GM19239 (cell line): Measurements from ENCODE around the gene P4HA1.
A peak's percentile ranks its signal among the peaks of the same experiment; 100 is the strongest.
"Not testable (repeated sequence)": the region's sequence is repeated elsewhere in the genome, so short reads cannot be mapped to it uniquely, and the experiment has no call there.

Experiments used
- DNase-seq: peaks from one replicate; pipeline ENCODE4 v3.0.0; 2011; ENCODE audit warnings: low spot score; ENCODE audit not compliant: insufficient read length
- FAIRE-seq: peaks from 2 replicates; lab custom pipeline; 2011; peaks lifted over from hg19 to GRCh38; lab: Jason Lieb, UNC

Gene P4HA1

DNA sequence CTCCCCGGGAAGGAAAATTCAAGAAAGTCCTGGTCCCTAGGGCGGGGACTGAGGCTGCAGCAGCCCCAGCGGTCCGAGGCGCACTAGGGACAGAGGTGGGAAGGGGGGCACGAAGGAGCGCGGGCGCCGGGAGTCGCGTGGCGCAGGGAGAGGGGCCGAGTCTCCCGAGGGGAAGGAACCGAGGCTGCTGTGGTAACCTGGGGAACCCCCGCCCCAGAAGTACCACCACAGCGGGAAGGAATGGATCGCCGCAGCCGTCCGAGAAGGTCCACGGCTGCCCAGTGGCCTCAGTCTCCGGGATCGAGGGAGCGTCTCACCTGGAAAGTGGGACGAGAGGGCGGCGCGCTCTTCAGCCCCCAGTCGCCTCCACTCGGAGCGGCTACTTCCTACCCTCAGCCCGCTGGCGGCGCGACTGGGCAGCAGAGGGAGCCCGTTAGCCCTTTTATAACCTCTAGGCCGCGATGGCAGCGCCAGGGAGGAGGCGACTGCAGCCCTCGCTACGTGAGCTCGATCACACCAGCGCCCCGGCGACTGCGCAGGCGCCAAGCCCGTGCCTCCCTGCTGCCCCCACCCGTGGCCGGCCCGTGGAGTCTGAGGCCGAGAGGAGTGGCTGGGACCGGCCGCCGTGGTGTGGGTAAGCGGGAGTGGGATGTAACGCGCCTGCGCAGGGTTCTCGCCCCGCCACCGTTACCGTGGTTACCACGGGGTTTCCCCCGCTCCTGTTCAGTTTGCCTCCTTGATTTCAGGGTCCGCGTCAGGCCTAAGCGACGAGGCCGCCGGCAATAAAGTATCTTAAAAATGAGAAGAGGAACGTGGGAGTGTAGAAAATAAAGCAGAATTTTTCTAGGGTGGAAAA, at the start of gene P4HA1:
P4HA1 (minus strand) TSS at position 418 of the 856 bp plus-strand sequence. CDS start 21,983 bp downstream, outside the sequence.
- FAIRE-seq = peak; percentile 98
- peak; percentile 80 for DNase-seq

GRCh38 chr10:73141603-73142002, 44.9 kb upstream of the P4HA1 start:
- DNase-seq (no peak), FAIRE-seq (no peak)

DNA sequence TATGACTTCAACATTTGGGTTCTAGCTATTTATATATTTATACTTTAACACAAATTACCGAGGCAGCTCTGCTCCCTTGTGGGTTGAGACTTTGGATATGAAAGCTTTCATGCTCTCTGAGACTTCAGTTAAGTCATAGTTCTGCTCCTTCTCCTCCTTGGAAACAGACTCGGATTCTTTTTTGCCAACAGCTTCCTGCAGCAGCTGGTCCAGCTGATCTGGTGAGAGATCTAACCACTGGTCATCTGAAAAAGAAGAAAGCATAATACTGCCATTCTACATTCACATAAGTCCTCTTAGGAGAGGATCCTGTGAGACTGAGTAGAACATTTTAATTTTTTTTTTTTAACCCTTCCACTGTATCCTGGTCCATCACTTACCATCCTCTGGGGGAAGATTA, 42.6 kb upstream of the P4HA1 start:
- no peak for DNase-seq
- FAIRE-seq = no peak

DNA sequence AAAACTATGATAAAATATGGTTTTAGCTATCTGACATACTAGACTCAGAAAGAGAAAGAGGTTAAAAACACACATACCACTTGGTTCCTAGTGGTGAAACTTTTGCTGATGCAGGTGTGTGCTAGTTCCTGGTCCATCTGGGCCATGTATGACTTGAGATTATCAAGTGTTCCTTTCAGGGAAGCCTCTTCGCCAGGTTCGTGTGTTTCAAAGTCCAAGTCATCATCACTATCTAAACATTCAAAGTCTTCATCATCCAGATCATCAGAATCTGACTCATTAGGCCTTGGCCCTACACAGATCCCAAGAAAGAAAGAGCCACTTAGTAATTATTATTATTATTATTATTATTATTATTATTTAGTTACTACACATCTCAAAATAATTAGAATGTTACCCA, 40.0 kb upstream of the P4HA1 start:
- DNase-seq (no peak), FAIRE-seq (peak; percentile 8)

DNA sequence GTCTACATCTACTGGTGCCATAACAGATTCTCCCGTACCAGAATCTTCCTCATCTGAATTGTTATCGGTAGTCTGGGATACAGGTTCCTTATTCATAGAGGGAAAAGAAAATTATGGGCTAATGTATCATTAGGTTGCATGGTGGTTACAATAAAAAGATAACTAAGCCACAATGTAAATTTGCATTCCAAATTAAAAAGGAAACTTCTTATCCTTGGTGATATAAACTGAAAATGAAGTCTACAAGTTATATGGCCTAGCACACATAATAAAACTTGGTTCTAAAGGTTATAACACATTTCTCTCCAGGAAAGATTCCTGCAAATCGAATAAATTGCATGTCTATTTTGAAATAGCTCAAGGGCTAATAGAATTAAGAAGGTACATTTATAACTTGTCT, 38.1 kb upstream of the P4HA1 start:
- FAIRE-seq (no peak), DNase-seq (no peak)

DNA sequence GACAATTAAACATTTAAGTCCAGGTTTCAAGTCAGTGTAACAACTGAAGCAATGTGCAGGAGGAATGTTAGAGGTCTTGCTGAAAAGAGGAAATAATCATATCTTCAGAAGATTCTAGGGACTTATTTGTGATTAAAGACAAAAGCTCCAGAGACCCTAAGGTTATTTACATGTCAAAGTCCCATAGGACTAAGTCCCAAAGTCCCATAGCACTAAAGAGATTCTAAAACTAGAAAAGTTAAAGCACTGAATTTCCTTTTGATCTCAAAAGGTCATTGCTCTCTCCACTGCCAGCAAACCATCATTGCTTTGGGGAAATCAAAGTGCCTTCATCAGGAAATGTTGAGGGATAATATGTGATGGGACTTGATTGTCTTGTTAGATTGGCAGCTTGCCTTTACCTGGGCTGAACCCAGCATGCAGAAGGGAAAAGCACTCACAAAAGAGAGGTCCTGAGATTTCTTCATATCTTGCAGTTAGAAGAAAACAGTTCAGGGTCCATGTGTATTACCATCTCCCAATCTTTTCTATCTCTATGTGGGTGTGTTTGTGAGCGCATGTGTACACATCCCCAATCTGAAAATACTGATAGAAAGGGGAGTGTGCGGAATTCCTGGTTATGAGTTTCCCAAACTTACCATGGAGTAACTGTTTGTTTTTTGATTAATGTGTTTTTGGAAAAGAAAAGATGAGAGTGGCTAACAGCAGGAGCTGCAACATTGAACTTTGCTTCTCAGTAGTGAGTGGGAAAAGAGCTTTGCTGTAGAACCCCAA, 35.4 kb upstream of the P4HA1 start:
- no peak for DNase-seq
- FAIRE-seq = no peak

GRCh38 chr10:73131301-73131700, 34.6 kb upstream of the P4HA1 start:
- FAIRE-seq (no peak), DNase-seq (no peak)

DNA sequence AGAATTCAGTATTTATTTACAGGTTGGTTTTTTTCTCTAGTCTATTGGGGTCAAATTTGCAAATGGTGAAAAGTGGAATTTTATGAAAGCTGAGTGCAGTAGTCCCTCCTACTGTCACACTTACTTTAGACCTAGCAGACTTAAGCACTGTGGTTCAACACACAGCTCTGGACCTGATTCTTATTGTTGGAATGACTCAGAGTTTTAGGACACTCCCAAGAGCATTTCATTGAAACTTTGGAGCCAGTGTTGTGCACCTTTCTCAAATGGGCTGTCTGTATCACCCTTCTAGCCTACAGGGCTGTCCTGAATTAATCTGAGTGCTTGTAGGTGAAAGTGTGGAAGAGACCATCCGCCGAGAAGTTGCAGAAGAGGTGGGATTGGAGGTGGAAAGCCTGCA, 29.7 kb upstream of the P4HA1 start:
- no peak for FAIRE-seq
- no peak for DNase-seq

- DNase-seq (no peak), FAIRE-seq (no peak)
Observed at GRCh38 chr10:73119952-73120351, 23.3 kb upstream of the P4HA1 start.

DNA sequence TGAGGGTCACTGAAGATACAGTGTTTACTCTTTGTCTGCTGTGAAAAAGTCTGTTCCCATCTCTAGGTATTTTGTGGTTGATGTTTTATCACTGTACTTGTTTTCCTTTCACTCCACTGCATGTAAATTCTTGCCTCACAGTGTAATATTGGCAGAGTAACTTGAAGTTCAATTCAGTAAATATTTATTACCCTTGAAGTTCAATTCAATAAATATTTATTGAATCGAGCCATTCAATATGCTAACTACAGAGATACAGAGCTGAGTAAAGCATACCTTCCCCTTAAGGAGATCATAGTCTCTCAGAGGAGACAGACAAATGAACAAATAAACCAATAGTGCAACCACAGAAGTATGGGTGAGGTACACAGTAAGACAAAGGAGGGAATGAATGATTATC, 22.8 kb upstream of the P4HA1 start:
- FAIRE-seq (no peak), DNase-seq (no peak)

DNA sequence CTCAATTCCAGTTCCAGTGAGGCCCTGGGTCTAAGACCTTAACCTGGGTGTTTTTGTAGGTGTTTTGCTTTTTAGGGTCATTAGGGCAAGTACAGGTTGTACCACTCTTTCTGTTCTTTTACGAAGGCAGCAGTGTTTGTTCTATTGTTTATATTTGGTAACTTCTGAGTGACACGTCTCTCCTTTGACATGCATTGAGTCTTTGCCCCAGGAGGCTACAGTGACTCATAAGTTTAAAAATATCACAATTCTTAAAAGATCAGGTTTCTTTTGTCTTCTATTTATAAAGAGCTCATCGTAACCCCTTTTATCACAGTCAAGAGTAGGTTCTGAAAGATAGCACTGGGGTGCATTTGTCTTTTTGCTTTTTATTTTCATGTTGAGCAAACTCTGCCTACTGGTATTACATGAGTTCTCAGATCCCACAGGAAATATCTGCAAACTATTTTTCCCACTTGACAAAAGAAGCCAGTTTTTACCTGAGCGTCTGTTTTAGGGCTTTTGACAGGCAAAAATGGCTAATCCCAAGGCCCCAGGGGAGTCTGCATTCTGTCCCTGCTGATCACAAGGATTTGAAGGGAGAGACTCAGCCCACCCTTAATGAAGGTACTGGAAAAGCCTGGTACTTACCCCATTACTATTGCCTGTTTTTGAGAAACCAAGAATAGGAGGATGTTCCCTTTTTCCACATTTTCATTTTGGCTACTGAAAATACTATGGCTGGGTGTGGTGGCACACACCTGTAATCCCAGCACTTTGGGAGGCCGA, 21.5 kb upstream of the P4HA1 start:
- DNase-seq = no peak
- FAIRE-seq = peak; percentile 91

- no peak for DNase-seq
- FAIRE-seq = no peak
Observed at GRCh38 chr10:73116017-73116416, 19.4 kb upstream of the P4HA1 start.

DNA sequence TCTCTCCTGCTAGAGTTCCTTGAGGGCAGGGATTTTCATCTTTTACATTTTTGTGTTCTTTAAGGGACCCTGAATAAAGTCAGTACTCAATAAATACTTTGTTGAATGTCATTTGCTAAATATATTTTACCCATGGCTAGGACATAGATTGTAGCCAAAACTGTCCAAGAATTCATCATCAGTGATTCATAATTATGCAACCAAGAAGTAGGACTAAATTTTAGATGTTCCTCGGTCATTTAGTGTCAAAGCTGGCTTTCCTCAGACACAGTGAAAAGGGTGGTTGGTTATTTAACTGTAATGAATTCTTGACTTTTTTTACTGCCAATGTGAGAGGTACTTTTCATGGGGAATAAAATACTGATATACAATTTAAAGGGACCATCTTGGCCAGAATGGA, 16.9 kb upstream of the P4HA1 start:
- DNase-seq (no peak), FAIRE-seq (no peak)

DNA sequence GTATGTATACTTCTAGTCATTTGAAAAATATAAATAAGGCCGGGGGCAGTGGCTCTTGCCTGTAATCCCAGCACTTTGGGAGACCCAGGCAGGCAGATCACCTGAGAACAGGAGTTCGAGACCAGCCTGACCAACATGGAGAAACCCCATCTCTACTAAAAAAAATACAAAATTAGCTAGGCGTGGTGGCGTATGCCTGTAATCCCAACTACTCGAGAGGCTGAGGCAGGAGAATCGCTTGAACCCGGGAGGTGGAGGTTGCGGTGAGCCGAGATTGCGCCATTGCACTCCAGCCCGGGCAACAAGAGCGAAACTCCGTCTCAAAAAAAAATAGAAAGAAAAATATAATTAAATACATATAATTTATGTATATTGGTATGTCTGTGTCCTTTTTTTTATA, 15.4 kb upstream of the P4HA1 start:
- DNase-seq, FAIRE-seq: not testable (repeated sequence)

DNA sequence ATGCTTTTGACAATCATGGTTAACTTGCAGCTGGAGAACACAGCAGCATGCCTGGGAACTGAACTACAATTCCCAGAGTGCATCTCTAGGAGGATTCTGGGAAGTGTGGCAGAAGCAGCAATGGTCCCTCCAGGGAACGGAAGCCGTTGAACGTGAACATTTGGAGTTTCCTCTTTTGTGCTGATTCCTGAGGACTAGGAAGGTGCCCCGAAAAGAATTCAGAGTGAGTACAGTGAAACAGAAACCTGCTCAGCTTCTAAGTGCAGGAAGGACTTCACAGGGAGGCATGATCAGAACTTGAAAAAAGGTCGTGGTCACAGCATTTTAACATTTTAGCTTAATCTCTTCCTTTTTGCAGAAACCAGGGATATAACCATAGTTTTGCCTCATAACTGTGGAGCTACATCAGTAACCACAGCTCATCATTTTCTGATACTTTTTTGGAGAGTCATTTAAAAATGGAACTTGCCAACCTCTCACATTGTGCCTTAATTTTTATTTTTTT, 13.7 kb upstream of the P4HA1 start, which contains the start of gene NUDT13:
NUDT13 (plus strand) TSS at position 111 of the 505 bp plus-strand sequence. CDS start 3,911 bp downstream, outside the sequence.
- DNase-seq (peak; percentile 69), FAIRE-seq (peak; percentile 95)

GRCh38 chr10:73109248-73109652, 12.6 kb upstream of the P4HA1 start:
- not testable (repeated sequence) for DNase-seq, FAIRE-seq

DNA sequence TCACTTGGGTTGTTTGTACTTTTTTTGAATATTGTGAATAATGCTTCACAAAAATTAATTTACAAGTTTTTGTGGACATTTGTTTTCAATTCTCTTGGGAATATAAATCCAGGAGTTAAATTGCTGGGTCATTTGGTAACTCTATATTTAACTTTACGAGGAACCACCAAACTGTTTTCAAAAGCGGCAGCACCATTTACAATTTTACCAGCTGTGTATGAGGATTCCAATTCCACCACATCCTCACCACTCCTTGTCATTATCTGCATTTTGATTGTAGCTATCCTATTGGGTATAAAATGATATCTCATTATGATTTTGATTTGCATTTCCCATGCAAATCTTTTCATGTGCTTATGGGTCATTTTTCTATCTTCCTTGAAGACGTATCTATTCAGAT, 9.6 kb upstream of the P4HA1 start:
- no peak for DNase-seq
- FAIRE-seq = no peak

DNA sequence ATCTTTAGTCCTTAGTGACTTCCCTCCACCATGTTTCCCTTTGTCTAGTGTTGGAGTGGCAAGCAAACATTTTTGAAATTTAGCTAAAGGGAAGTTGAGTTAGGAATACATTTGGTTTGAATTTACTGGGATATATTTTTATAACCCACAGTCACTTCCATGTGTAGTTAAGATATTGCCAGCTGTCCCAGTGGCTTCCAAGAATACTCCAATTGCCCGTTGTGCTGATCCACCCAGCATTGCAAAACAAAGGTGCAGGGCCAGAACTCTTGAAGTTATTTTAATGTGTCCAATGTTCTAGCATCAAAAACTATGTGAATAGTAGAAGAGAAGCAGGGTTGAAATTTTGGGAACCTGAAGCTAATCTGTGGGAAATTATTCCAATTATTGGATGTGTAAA, 2.5 kb upstream of the P4HA1 start:
- FAIRE-seq = no peak

DNA sequence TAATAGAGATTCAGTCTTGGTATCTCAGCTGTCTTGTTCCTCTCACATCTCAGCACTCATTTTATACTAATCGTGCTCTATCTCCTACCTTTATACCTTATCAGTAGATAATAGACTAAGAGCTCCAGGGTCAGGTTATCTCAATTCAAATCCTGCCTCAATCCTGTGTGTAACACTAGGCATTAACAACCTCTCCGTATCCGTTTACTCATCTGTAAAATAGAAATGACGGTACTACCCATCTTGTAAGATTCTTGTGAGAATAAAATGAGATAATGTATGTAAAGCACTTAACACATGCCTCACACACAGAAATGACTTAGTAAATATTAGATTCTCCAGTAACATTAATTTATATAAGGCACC, 622 bp upstream of the P4HA1 start:
- peak; percentile 35 for FAIRE-seq
- DNase-seq = no peak

More for the DNA sequence above, 2.5 kb upstream of the P4HA1 start:
- DNase-seq = no peak

- FAIRE-seq = peak; percentile 33
- DNase-seq = no peak
Observed at GRCh38 chr10:73096041-73096448, 621 bp downstream of the P4HA1 start.
